GM21447 (cell line): Measurements from ENCODE around the gene ACBD6.

Source experiments
- ATAC-seq: cut with Tn5 transposase; IDR thresholded peaks from one replicate; pipeline ENCODE4 v1.9.1; 2021; ENCODE audit not compliant: unreplicated experiment

ACBD6 gene

DNA sequence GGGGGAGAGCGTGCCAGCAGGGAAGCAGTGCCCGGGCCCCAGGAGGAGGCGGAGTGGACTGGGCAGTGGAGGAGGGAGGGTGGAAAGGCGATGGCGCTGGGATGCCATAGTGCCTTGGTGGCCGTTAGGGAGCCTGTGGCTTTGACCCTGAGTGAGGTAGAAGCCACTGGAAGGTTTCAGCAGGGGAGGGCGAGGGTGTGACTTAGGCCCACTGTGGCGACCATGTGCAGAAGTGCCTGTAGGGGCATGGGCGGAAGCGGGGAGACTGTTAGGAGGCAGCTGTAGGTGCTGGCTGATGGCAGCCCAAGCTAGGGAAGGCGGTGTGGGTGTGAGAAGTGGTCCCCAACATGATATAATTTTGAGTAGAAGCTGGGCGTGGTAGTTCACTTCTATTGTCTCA is 244.1 kb downstream of the ACBD6 start:
- no peak for ATAC-seq

DNA sequence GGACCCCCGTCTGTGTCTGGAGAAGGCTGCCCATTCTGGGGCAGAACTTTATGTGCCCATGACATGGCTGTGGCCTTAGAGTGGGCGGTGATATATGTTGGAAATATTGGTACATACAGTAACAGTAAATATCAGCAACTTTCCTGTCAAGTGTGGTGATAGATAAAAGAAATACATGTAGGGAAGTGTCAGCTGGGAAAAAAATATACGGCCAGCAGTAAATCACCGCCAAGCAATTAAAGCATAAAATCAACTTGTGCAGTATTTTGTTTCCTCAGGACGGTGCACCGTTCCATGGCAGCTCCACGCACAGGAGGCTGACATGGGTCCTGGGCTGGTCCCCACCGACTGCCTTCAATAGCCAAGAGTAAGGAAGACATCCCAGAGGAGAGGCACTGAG is 244.9 kb downstream of the ACBD6 start:
- ATAC-seq: no peak

DNA sequence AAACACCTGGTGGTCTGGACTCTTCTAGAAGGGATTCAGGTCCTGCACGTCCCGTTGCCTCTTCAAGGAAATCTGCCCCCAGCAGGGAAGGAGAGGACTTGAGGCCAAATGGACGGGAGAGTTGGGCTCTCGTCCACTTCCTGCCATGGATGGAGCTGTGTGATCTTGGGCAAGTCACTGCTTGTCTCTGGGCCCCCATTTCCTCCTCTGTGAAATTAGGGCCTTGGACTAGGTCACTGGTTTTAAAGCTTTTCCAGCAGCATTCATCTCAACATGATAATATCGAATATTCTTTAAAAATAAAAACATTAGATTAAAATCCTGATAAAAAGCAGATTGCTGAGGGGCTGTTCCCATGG is 245.4 kb downstream of the ACBD6 start:
- ATAC-seq: no peak

DNA sequence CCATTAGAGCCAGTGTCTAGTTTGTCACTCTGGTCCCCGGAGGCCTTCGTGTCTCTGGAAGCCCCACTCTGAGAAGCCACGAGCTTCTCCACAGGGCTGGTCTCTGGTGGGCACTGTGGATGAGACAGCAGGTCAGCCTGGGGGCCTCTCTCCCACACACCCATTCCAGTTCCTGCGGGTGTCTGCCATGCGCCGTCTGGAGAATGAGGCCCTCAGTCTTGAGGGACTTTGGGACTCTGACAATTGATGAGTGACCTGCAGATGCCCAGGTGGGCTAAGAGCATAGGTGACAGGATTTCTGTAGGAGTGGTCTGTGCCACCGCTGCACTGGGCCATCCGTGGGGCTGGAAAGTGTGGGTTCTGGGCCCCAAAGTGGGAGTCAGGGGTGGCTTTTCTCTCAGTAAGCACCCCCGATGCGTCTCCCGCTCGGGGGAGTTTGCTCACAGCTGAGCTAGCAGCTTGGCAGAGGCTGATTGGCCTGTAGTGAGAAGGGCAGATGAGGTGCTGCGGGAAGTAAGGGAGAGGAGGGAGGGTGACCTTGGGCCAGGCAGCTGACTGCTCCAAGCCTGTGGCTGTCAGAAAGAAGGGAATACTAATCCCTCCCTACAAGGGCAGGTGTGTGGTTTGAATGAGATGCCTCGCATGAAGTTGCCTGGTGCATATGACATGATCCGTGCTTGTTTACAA is 245.9 kb downstream of the ACBD6 start:
- ATAC-seq: no peak

DNA sequence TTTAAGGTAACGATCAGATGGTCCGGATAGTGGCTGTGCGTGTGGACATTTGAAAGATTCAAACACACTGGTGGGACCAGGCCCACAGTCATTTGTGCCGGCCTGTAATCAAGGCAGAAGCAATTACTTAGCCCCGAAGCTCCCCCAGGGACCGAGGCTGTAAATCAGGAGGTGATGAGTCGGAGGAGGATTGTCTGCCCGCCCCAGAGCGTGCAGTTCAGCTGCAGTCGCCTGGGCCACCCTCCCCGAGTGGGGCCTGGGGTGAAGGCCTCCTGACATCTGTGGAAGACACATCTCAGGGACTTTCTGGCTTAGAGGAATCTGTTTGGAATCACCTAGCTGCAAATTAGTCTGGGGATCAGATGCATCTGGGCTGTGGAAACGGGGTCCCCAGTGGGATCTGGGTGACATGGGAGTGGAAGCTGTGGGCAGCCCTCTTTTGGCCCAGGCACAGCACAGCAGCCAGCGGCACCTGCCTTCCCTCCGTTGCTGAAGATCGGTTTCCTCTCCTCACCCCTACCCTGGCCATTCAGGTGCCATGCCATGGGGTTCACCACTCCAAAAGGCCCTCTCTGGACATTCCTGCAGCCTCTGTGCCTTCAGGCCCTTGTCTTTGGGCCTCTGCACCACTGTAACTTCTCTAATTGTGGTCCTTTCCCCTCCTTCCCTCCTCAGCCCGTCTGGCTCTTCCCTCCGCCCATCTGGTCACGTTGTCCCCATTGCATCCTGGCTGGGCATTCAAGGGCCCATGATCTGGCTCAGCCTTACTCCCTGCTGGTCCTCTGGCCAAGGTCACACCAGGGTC is 246.6 kb downstream of the ACBD6 start:
- no peak for ATAC-seq

DNA sequence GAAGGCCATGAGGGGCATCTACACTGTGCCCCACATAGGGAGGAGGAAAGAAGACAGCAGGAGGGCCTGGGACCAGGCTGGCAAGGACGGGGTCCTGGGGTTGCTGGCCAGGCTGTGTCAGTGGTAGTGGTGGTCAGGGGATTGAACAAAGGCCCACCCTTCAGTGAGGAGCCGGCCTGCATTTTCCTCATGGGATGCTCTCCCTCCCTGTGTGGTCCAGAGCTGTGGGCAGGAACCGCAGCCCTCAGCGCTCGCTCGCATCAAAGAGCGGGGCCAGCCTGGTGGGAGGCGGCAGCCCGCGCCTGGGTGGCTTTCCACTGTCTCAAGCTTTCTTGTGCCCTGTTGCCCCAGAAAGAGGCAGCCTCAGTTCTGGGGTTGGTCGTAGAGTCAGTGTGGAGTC is 247.5 kb downstream of the ACBD6 start:
- ATAC-seq: no peak

DNA sequence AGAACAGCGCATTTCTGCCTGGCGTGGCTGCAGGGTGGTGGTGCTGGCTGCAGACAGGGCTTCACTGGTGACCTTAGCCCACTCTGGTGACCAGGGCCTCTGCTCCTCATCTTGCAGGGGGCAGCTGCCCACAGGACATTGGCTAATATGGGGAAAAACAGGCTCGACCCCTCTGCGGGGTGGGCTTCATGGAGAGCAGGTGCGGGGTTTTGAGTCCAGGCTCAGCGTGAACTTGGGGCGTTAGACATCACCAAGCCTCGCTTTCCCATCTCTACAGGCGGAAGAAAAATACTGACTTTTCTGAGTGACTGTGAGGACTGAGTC is 247.9 kb downstream of the ACBD6 start:
- ATAC-seq: no peak

DNA sequence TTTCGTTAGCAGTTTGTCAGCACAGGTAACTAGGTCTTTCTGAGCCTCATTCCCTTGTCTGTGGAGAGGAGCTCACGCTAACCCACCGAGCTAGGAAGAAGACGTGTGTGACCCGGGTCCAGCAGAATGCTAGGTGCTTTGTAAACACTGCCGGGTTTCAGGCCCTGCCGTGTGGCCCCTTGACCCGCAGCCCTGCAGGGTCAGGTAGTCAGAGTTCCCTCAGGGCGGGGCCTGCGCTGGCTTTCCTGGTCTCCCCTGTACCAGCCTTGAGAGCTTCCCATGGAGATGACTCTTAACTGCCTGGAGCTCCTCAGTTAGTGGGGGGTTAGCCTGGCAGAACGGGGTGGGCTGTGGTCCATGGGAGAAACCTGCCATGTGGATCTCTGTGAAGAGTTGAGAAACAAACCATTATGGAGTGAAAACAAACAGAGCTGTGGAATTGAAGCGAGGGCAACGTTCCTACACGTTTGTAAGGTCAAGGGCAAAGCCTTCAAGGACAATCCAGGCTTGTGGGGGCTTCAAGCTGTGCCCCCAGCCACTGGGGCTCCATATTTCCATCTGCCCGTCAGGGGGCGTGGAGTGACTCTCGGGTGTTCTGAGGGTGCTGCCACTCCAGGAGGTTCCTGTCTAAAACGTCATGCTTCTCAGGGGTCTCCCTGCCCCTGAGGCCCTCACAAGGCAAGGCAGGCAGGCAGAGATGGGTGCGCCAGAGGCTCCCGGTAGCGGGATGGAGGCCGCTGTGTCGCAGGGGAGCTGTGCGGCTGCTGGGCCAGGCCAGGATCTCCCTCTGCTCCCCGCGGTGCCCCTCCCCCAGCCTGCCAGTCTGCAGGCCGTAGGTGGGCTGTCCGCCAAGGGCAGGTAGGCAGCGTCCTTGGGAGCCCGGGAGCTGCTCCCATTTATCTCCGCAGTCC is 248.5 kb downstream of the ACBD6 start:
- ATAC-seq: no peak

DNA sequence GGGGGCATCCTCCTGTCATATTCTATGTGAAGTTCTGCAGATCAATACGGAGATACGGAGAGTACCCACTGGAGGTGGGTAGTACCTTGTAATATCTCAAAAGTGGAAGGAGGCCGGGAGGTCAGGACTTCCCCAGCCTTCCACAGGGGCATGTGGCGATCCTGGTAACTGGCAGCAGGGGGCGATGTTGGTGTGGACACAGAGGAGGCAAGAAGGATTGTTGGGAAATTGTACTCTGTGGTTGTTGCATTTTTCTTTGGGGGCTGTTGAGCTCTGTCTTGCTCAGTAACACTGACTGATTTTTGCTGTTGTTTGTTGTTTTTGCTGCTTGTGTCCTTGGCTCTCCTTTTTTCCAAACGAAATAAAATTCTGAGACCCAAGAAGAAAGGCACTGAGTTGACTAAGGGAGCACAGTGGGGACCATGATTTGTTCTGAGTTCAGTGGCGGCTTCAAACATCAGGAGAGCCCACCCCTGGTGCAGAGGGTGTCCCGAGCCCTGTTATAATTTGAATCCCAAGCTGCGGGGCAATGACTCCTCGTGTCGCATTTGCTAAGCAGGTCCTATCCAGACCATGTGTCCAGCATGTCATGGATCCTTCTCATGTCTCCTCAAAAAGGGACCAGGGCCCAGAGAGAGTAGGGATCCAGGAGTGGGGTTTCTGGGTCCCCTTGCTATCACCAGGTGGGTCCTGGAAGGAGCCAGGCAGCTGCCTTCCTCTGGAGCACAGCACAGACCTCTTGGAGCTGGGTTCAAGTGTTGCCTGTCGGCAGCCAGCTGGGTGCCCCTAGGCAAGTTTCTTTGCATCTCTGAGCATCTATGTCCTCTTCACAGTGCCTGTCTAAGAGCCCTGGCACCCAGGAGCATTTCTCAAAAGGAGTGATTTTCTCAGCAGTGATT is 249.5 kb downstream of the ACBD6 start:
- peak; percentile 80 for ATAC-seq

DNA sequence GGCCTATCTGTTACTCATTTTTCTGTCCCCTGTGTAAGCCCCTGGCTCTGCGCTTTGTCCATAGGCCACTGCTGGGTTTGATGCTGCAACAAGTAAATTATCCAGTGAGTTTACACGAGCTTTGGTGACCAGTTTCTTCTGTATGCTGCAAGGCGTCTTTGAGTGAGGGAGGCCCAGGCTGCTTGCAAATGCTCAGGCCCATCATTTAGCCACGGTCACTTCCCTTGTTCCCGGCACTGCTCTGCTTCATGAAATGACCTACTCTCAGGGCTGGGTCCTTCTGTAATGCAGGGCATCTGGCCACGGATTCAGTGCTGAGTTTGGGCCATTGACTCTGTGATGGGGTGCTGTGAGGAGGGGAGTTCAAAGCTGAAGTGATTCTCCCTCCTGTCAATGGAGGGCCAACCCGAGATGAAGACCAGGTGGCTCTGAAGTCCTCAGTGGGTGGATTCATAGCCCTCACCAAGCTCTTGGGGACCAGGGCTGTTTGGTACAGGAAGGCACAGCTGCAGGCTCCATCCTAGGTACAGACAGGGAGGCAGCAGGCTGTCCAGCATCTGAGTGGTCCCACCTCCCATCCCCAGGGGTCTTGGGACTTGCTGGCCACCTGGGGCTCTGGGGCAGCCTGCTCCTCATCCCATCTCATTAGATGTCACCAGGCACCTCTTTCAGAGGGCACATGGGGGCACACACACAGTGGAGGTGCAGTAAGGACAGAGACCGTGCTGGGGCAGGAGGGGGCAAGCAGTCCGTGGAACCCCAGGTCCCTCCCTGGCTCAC is 250.7 kb downstream of the ACBD6 start:
- no peak for ATAC-seq

DNA sequence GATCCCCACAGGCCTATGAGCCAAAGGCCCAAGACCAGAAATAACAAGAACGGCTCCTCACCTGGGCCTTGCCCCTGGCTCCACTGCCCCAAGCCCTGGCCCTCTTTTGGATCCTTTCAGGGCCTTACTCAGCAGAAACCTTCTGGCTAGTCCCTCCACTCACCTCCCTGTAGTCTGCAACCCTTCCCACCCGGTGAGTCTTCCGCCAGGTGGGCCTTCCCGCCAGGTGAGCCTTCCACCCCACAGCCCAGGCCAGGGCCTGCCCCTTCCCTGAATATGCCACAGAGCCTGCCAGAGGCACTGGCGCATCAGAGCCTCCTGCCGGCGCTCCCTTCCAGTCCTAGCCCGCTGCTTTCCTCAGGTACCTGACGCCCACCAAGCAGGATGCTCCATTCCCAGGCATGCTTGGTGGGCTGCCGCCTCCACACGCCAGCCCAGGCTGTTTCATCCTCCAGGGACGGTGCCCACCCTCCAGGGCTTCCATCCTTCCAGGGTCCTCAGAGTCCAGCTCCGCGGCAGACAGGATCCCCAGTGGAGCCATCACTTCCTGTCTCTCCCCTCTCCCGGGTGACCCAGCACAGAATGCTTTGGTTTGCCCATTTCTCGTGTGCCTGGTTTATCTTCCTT is 251.4 kb downstream of the ACBD6 start:
- ATAC-seq: no peak

DNA sequence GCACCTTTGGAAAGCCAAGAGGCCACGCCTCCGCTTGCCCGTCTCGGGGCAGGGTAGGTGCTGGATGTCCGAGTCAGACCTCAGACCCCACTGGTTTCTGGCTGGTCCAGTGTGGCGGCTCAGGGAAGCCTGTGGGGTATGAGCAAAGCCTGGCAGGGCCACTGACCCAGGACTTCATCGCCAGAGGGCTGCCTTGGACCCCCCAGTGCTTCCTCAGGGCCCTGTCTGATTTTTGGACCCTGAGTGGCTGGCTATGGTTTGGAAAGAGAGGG is 251.9 kb downstream of the ACBD6 start:
- no peak for ATAC-seq

DNA sequence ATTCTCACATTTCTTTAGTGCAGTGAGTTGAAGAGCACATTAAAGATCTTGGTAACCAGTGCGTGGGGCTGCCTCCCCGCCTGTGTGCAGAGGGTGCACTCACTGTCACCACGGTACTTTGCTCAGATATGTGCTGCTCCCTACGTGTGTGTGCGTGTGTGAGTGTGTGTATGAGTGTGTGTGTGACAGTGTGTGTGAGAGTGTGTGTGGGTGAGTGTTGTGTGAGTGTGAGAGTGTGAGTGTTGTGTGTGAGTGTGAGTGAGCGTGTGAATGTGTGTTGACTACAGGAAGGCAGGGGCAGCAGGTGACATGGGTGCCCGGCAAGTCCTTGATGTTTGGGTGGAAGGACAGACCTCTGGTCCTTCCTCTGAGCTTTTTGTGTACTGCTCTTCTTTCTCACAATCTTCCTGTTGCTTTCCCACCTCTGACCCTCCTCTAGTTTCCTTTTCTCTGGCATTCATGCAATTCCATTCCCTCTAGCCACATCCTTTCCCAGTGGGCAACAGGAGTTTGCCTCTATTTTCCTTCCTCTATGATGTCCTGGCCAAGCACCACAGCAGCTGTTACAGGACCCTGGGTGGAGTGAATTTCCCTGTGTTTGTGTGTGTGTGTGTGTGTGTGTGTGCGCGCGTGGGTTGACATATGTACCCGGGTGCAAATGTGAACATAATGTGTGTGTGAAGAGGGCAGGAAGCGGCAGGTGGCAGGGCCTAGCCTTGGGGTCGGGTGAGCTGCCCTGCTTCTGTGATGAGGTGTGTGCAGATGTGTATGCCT is 252.5 kb downstream of the ACBD6 start:
- ATAC-seq: no peak

DNA sequence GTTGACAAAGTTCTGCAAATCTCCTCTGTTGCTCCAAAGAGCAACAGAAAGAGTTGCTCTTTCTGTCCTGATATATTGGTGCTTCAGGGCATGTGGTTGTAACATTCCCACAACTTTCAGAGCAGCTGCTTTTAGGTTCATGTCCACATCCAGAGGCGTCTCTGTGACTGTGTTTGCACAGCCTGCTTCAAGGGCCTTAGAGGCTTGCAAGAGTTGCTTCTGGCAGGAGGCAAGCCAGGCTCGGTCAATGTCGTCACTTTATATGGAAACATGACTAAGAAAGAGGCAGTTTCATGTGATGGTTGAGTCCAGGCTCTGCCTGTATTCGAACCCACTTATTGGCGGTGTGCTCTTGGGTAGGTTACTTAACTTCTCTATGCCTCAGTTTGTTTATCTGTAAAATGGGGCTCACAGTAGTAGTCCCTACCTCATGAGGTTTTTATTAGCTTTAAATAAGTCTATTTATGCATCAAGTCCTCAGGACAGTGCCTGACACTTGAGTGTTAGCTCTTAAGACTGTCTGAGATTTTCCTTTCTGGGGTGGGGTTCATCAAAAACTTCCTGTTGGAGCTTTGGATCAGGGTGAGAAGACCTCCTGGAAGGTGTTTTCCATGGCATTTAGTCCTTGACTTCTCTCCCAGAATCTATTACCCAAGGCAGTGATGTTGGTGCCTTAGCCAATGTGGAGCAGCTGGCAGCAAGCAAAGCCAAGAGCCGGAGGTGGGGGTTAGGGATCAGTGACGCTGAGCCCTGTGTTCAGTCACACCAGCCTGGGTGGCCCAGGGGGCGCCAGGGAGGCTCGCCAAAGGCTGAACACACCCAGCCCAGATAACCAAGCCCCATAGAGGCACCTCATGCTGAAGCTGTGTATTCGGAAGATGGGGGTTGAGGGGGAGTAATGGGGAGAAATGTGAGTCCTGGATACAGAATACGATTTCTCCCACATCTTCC is 253.4 kb downstream of the ACBD6 start:
- no peak for ATAC-seq

DNA sequence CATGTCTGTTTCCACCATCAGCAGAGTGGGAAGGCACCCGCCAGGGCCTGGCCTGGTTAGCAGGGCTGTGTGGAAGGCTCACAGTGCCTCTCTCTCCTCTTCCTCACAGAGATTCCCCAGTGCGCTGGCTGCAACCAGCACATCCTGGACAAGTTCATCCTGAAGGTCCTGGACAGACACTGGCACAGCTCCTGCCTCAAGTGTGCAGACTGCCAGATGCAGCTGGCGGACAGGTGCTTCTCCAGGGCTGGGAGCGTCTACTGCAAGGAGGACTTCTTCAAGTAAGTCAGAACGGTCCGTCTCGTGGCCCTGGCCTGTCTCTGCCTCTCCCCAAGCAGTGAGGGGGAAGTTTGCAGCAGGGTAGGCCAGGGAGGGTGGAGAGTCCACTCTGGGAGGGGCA is 254.2 kb downstream of the ACBD6 start:
- no peak for ATAC-seq

DNA sequence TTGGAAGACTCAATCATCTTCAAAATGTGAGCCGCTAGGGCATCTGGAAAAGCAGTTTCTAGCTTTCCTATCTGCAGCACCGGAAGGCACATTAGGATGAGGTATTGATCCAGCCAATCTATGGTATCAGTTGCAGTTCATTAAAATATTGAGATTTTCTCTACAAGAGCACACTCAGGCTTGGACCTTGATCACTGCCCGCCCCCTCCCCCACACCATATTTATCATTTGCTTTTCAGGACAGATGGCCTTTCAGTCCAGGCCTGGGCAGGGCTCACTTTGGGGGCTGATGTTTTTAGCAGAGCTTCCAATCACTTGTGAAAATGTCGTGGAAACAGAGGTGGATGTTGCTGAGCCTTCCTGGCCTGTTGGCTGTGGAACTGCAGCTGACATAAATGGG is 254.8 kb downstream of the ACBD6 start:
- ATAC-seq: no peak

DNA sequence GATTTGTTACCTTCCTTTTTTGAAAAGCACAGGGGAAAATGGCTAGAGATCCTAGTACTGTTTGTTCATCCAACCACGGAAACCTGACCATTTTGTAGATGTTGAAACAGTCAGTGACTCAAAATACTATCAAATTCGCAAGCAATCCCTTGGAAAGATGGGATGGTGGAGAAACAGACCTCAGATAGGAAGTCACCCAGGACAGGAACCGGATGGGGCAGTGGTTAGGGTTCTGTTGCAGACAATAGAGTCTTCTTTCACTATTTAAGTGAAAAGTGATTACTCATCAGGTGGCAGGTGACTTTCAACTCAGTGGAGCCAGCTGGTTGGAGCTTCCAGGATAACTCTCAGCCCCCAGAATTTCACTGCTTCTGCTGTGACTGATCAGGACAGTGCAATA is 255.3 kb downstream of the ACBD6 start:
- no peak for ATAC-seq

DNA sequence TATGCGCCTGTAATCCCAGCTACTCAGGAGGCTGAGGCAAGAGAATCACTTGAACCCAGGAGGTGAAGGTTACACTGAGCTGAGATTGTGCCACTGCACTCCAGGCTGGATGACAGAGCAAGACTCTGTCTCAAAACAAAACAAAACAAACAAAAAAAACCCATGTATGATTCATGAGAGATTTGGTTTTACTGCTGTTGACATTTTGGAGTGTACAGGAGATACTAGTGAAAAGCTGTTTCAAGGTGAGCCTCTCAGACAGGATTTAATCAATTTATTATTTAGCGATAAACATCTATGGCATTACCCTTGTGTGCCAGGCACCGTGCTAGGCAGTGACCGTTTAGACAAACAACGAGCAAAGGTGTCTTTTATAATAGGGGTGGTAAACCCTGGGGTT is 255.8 kb downstream of the ACBD6 start:
- ATAC-seq: no peak
